Measurements from ENCODE around the gene DCAF16. TPM values are rescaled to one million over a fixed set of nuclear protein-coding genes. Genes with fewer than 3 reads are reported as not detected.

Gene DCAF16
- total RNA-seq, 6 experiments from 2014 or later, result 4.2 to 7.9 (median 5.6) TPM

DNA sequence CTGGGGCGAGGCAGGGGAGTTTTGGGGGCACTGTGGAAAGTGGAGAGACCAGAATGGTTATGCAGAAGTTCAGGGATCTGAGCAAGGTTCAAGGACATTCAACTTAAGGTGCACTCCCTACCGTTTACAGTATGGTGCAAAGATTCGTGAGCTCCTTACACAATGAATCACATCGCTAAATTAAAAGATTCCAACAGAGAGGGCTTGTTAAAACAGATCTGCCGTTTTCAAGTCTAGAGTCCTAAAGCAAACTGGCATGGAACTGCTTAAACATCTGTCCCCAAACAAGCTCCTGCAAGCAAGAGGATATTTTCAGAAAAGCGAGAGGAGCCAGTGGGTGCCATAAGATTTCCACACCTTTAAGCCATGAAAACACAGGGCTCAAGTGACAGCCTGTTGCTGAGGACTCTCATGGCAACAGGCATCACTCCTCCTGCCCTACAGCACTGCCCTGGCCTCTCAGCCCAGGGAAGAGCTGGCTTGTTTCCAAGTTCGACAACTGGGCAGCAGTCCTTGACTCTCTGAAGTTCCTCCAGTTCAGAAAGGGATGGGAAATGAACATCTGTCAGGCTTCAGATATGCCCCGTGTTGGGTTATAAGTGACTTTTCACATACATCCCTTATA lies 39.2 kb downstream of the DCAF16 start:
- no peaks in the 10 kb centered on the region for H3K36me3 ChIP-seq
- no peaks in the 10 kb centered on the region for H3K9me3 ChIP-seq
- no peak overlapping the region for H3K27ac ChIP-seq
- intact Hi-C loops (cut with DNase I), result no loop called here
- no peak for TF ChIP-seq POLR2A (IDR thresholded peaks at IDR 0.05)
- TF ChIP-seq, protein P1, sequence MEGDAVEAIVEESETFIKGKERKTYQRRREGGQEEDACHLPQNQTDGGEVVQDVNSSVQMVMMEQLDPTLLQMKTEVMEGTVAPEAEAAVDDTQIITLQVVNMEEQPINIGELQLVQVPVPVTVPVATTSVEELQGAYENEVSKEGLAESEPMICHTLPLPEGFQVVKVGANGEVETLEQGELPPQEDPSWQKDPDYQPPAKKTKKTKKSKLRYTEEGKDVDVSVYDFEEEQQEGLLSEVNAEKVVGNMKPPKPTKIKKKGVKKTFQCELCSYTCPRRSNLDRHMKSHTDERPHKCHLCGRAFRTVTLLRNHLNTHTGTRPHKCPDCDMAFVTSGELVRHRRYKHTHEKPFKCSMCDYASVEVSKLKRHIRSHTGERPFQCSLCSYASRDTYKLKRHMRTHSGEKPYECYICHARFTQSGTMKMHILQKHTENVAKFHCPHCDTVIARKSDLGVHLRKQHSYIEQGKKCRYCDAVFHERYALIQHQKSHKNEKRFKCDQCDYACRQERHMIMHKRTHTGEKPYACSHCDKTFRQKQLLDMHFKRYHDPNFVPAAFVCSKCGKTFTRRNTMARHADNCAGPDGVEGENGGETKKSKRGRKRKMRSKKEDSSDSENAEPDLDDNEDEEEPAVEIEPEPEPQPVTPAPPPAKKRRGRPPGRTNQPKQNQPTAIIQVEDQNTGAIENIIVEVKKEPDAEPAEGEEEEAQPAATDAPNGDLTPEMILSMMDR (IDR thresholded peaks at IDR 0.05), result no peak
- no peak overlapping the region for H3K4me3 ChIP-seq
- DNase-seq (no peak), ATAC-seq (no peak)
- no peaks in the 10 kb centered on the region for H3K4me1 ChIP-seq
- no peaks in the 10 kb centered on the region for H3K27me3 ChIP-seq
- WGBS (ENCODE audit: insufficient coverage, low coverage, low lambda C conversion rate, missing lambda C conversion rate), result 48% methylated on average over 7 of the region's 8 CpGs

DNA sequence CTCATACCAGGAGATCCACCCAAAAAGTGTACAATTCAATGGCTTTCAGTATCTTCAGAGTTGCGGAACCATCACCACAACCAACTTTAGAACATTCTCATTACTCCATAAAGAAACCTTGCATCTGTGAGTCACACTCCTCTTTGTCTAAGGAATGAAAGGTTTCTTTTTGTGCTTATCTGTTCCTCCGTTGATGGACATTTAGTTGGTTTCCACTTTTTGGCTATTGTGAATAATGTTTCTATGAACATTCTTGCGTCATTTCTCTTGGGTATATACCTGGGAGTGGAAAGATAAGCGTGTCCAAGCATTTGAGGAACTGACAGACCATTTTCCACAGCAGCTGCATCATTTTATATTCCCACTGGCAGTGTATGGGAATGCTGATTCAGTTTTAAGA lies 39.7 kb downstream of the DCAF16 start:
- Histone ChIP-seq H3K27me3 (no peaks in the 10 kb centered on the region), H3K27ac (no peak overlapping the region), H3K4me3 (no peak overlapping the region), H3K36me3 (no peaks in the 10 kb centered on the region), H3K4me1 (no peaks in the 10 kb centered on the region), H3K9me3 (no peaks in the 10 kb centered on the region)
- intact Hi-C loops (cut with DNase I), result no loop called here
- TF ChIP-seq, protein P1 (IDR thresholded peaks at IDR 0.05), result no peak
- TF ChIP-seq POLR2A (IDR thresholded peaks at IDR 0.05), result no peak
- WGBS (ENCODE audit: insufficient coverage, low coverage, low lambda C conversion rate, missing lambda C conversion rate), result 58% methylated on average over 4 of the region's 4 CpGs
- DNase-seq (no peak), ATAC-seq (no peak)

DNA sequence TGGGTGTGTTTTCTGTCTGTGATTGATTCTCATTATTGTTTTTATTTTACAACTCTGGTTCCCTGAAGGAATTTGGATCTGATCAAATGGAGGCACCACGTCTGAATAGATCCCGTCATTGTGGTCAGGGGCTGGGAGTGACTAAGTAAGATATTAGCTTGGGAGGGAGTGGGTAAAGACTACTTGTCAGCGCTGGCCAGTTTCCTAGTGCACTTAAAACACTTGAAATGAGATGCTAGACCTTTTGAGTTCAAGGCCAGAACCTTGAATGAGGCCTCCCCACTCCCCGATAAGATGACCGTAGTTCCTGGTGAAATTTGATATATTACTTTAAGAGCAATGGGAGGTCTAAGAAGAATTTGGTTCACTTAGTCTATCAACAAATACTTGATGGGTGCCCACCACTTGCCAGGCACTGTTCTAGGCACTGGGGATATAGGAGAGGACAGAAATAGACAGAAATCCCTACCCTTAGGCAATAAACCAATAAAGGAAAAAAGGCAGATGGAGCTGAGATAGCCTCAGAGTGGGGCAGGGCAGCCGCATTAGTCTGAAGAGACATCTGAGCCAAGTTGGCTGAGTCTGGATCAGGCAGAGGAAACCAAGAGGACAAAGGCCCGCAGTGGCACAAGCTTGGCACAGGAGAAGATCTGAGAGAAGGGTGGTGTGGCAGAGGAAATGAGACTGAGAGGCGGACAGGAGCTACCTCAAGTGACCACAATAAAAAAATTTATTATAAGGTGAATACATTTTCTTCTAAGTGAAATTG lies 41.0 kb downstream of the DCAF16 start:
- no peak for DNase-seq
- 59% methylated on average over 7 of the region's 8 CpGs for WGBS (ENCODE audit: insufficient coverage, low coverage, low lambda C conversion rate, missing lambda C conversion rate)
- no peaks in the 10 kb centered on the region for H3K4me1 ChIP-seq
- no peaks in the 10 kb centered on the region for H3K9me3 ChIP-seq
- TF ChIP-seq POLR2A (IDR thresholded peaks at IDR 0.05), result no peak
- TF ChIP-seq, protein P1 (IDR thresholded peaks at IDR 0.05), result no peak
- no peaks in the 10 kb centered on the region for H3K27me3 ChIP-seq
- H3K4me3 ChIP-seq, result no peak overlapping the region
- no peak for ATAC-seq
- no peaks in the 10 kb centered on the region for H3K36me3 ChIP-seq
- H3K27ac ChIP-seq, result no peak overlapping the region
- intact Hi-C loops (cut with DNase I), result no loop called here

DNA sequence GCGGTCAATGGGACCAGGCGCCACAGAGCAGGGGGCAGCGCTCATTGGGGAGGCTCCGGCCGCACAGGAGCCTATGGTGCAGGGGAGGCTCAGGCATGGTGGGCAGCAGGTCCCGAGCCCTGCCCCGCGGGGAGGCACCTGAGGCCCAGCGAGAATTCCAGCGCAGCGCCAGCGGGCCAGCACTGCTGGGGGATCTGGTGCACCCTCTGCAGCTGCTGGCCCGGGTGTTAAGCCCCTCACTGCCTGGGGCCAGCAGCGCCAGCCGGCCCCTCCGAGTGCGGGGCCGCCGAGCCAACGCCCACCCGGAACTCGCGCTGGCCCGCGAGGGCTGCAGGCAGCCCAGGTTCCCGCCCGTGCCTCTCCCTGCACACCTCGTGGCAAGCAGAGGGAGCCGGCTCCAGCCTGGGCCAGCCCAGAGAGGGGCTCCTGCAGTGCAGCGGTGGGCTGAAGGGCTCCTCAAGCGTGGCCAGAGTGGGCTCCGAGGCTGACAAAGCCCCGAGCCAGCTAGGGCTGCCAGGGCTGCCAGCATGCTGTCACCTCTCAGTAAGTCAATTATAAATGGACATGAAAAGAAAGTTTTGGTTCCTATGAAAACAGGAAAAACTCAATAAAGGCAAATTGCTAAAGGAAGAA lies 43.6 kb downstream of the DCAF16 start:
- TF ChIP-seq, protein P1 (IDR thresholded peaks at IDR 0.05), result no peak
- TF ChIP-seq POLR2A (IDR thresholded peaks at IDR 0.05), result no peak
- intact Hi-C loops (cut with DNase I), result no loop called here
- 81% methylated on average over 6 of the region's 33 CpGs for WGBS (ENCODE audit: insufficient coverage, low coverage, low lambda C conversion rate, missing lambda C conversion rate)
- Histone ChIP-seq H3K27ac (no peak overlapping the region), H3K36me3 (no peaks in the 10 kb centered on the region), H3K4me1 (no peaks in the 10 kb centered on the region), H3K9me3 (no peaks in the 10 kb centered on the region), H3K27me3 (no peaks in the 10 kb centered on the region), H3K4me3 (no peak overlapping the region)
- DNase-seq (no peak), ATAC-seq (no peak)
